NCI-H526 (cell line): Measurements from ENCODE around the gene CBFA2T3.

Source experiments
- DNase-seq, 2 experiments: peaks; one replicate each; lab custom pipeline; 2025; lab: John Stamatoyannopoulos, UW

Gene CBFA2T3

GRCh38 chr16:88976366-88977017, 515 bp downstream of the CBFA2T3 start:
- no peak for DNase-seq

GRCh38 chr16:88975511-88976061, 1.4 kb downstream of the CBFA2T3 start:
- no peak for DNase-seq

- no peak for DNase-seq
These were observed 2.1 kb downstream of the CBFA2T3 start for GRCh38 chr16:88974916-88975215.

- no peak for DNase-seq
These were observed 2.7 kb downstream of the CBFA2T3 start for GRCh38 chr16:88974080-88974915.

- DNase-seq: no peak
These were observed 3.5 kb downstream of the CBFA2T3 start for GRCh38 chr16:88973415-88974050.

GRCh38 chr16:88973007-88973410, 4.0 kb downstream of the CBFA2T3 start:
- DNase-seq: no peak

- no peak for DNase-seq
These were observed 4.7 kb downstream of the CBFA2T3 start for GRCh38 chr16:88972349-88972748.

- DNase-seq: no peak
These were observed 5.5 kb downstream of the CBFA2T3 start for GRCh38 chr16:88971371-88972097.

- DNase-seq: no peak
These were observed 6.4 kb downstream of the CBFA2T3 start for GRCh38 chr16:88970539-88971065.

- no peak for DNase-seq
These were observed 7.0 kb downstream of the CBFA2T3 start for GRCh38 chr16:88970050-88970449.

GRCh38 chr16:88969361-88969831, 7.6 kb downstream of the CBFA2T3 start:
- no peak for DNase-seq

GRCh38 chr16:88968589-88969280, 8.3 kb downstream of the CBFA2T3 start:
- DNase-seq: no peak

GRCh38 chr16:88967830-88968588, 9.0 kb downstream of the CBFA2T3 start:
- DNase-seq: no peak

GRCh38 chr16:88966986-88967829, 9.8 kb downstream of the CBFA2T3 start:
- no peak for DNase-seq

- no peak for DNase-seq
These were observed 11.1 kb downstream of the CBFA2T3 start for GRCh38 chr16:88965826-88966480.

GRCh38 chr16:88965411-88965810, 11.6 kb downstream of the CBFA2T3 start:
- DNase-seq: no peak

- DNase-seq: no peak
These were observed 12.4 kb downstream of the CBFA2T3 start for GRCh38 chr16:88964636-88965035.

- DNase-seq: no peak
These were observed 13.4 kb downstream of the CBFA2T3 start for GRCh38 chr16:88963583-88963982.
